Duodenal mucosa (tissue), 2 donors: ENCODE measurements around the gene CEP41.

ENCODE experiments used
- H3K27ac ChIP-seq: one replicate; pipeline ENCODE4 v1.7.0; 2013; ENCODE audit warnings: low read depth, low read length
- H3K27me3 ChIP-seq, 2 donors: one replicate each; pipeline ENCODE4 v1.7.0; 2013; ENCODE audit warnings: low read length in 2 of 2, control low read depth in 1 of 2; ENCODE audit not compliant: insufficient read depth in 2 of 2, control insufficient read depth in 1 of 2
- H3K36me3 ChIP-seq, 2 donors: one replicate each; pipeline ENCODE4 v1.7.0; 2013; ENCODE audit warnings: low read length in 2 of 2, control low read depth in 1 of 2; ENCODE audit not compliant: insufficient read depth in 2 of 2, control insufficient read depth in 1 of 2
- H3K4me1 ChIP-seq, 2 donors: one replicate each; pipeline ENCODE4 v1.7.0; 2013; ENCODE audit warnings: low read length in 2 of 2, control low read depth in 1 of 2; ENCODE audit not compliant: insufficient read depth in 2 of 2, control insufficient read depth in 1 of 2
- H3K4me3 ChIP-seq, 2 donors: one replicate each; pipeline ENCODE4 v1.7.0; 2013; ENCODE audit warnings: low read length in 2 of 2, low read depth in 1 of 2
- H3K9ac ChIP-seq, 2 donors: one replicate each; pipeline ENCODE4 v1.7.0; 2013; ENCODE audit warnings: low read length in 2 of 2, low read depth in 1 of 2
- H3K9me3 ChIP-seq, 2 donors: one replicate each; pipeline ENCODE4 v1.7.0; 2013; ENCODE audit warnings: low read length in 2 of 2, control low read depth in 1 of 2; ENCODE audit not compliant: control insufficient read depth in 1 of 2

CEP41 gene, protein sequence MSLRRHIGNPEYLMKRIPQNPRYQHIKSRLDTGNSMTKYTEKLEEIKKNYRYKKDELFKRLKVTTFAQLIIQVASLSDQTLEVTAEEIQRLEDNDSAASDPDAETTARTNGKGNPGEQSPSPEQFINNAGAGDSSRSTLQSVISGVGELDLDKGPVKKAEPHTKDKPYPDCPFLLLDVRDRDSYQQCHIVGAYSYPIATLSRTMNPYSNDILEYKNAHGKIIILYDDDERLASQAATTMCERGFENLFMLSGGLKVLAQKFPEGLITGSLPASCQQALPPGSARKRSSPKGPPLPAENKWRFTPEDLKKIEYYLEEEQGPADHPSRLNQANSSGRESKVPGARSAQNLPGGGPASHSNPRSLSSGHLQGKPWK

DNA sequence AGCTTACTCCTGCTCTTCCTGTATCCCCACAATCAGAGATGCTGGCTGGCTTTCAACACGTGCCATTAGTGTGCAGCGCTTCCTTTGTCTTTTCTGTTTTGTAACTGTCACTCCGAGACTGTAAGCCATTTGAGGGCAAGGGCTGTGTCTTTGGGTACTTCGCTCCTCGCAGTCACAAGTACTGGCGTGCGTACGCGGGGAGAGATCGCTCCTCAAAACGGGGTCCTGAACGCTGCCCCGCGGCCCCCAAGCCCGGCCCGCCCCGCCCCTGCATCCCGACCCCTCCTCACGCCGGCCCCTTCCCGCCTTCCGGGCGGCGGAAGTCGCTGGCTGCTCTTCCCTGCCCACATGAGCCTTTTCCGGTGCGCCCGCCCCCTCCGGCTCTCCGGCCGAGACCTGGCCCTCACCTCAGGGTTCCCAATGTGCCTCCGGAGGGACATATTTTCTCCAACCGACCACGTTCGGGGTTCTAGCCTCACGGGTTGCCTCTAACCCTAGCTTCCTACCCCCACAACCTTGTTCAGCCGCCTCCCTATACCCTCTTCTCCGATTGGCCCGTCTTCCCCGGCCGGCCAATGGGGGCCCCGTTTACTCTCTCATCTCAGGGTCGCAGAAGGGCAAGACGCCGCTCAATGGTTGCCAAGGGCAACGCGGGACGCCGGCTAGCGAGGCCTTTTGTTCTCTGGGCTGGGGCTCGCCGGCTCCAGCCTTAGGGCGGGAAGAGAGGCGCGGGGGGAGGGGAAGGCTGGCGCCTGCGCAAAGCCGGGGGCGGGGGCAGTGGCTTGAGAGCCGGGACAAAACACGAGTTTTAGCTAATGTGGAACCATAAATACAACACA, at the start of gene CEP41:
CEP41 (minus strand) TSS at position 490 of the 839 bp plus-strand sequence; CDS start at position 440, 50 bp downstream.
- Histone ChIP-seq H3K9me3 (no peaks in the 10 kb centered on the region), H3K9ac (peak within 1 kb of the TSS; percentile 67 to 78)

DNA sequence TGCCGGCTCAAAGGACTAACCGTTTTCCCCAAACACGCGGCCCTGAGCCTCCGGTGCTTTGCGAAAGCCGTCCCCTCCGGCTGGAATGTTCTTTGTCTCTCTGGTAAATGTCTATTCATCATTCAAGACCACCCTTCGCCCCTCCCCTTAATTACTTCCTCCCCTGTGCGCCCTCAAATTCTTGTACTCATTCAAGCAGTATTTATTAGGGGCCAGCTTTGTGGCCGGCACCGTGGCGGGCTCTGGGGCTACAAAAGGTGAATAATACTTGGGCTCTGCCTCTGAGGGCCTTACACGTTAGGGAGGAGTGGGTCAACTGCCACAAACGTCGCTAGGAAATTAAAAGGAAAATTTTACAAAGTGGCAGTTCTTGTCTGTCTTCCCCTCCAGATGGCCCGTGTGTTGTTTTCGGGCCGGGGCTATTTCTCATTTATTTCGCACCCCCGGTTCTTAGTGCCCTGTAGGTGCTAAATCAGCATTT, 49.5 kb upstream of the CEP41 start:
- no peak overlapping the region for H3K27ac ChIP-seq
- no peaks in the 10 kb centered on the region for H3K9me3 ChIP-seq
- no peak overlapping the region for H3K4me3 ChIP-seq
- H3K36me3 ChIP-seq, result no peaks in the 10 kb centered on the region
- peaks cover 0 to 4% of the 10 kb centered on the region in 2 donors for H3K27me3 ChIP-seq
- peaks cover 18 to 22% of the 10 kb centered on the region in 2 donors for H3K4me1 ChIP-seq
- H3K9ac ChIP-seq, result no peak overlapping the region

More for the DNA sequence above, at the start of gene CEP41:
- Histone ChIP-seq H3K36me3 (no peaks in the 10 kb centered on the region), H3K27ac (peak within 1 kb of the TSS; percentile 73), H3K4me3 (peak within 1 kb of the TSS; percentile 86 to 94), H3K4me1 (peaks cover 0 to 9% of the 10 kb centered on the region in 2 donors), H3K27me3 (no peaks in the 10 kb centered on the region)

DNA sequence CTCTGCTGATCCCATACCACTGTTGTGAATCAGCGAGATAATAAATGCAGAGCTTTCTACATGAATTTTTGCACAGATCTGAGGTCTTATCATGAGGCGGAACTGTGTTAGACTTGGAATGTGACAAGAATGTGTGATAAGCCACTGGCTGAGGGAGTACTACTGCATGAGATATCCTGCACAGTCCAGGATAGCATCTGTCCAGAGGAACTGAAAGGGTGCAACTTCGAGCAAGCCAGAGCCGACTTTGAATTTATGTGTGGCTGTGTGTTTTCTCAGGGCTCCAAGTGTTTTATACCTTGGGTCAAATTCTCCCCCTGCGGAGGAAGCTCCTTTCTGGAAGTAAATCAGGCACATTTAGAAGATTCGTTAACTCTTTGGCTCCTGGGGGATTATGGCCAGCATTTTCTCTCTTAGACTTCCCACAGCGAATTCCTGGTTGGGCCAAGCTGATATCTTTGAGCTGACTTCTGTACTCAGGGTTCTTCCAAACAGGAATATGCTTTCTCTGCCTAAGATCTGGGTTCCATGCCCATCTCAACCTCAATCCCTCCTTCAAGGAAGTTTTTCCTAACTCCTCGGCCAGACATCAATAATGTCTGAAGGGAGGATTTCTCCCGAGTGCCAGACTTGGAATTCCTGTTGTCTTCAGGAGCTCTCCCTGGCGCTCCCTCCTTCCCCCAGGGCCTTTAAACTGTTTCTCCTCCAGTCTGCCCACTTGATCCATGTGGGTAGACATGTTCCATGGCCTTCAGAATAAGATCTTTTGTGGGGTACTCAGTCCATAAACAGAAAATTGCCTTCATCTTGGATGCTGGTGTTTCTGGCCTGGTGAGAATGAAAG, 48.5 kb upstream of the CEP41 start:
- H3K27ac ChIP-seq, result no peak overlapping the region
- H3K36me3 ChIP-seq, result no peaks in the 10 kb centered on the region
- peaks cover 18 to 22% of the 10 kb centered on the region in 2 donors for H3K4me1 ChIP-seq
- H3K9ac ChIP-seq, result no peak overlapping the region
- peaks cover 0 to 4% of the 10 kb centered on the region in 2 donors for H3K27me3 ChIP-seq
- H3K4me3 ChIP-seq, result no peak overlapping the region
- H3K9me3 ChIP-seq, result no peaks in the 10 kb centered on the region

DNA sequence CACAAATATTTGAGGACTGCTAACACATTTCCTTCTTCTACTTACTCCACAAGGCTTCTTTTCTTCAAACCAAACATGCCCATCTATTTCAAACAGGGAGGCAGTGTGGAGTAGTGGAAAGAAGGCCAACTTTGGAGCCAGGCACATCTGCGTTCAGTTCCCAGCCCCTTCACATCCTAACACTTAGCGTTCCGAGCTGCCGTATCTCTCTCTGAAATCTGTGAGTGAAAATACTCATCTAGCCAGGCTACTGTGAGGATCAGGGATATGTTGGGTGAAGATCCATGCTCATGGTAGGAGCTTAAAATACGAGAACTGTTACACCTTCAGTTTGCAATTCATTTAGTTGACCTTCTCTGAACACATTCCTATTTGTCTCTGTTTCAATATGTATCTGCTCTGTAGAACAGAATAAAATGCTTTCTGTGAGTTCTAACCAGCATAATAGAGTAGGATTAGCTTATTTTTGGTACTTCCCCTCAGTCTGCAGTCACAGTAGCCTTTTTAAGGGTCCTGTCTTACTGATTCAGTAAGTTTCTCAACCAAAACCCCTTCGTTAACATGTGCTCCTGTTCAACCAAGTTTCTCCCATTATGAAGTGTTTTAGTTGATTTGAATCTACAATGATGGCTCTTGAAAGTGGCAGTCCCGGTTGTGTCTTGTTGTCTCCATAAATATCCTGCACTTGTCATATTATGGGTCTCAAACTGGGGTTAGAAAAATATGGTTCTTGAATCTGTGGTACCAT, 47.8 kb upstream of the CEP41 start:
- peaks cover 0 to 4% of the 10 kb centered on the region in 2 donors for H3K27me3 ChIP-seq
- no peak overlapping the region for H3K4me3 ChIP-seq
- H3K36me3 ChIP-seq, result no peaks in the 10 kb centered on the region
- H3K27ac ChIP-seq, result no peak overlapping the region
- no peaks in the 10 kb centered on the region for H3K9me3 ChIP-seq
- H3K4me1 ChIP-seq, result peaks cover 18 to 22% of the 10 kb centered on the region in 2 donors
- H3K9ac ChIP-seq, result no peak overlapping the region

DNA sequence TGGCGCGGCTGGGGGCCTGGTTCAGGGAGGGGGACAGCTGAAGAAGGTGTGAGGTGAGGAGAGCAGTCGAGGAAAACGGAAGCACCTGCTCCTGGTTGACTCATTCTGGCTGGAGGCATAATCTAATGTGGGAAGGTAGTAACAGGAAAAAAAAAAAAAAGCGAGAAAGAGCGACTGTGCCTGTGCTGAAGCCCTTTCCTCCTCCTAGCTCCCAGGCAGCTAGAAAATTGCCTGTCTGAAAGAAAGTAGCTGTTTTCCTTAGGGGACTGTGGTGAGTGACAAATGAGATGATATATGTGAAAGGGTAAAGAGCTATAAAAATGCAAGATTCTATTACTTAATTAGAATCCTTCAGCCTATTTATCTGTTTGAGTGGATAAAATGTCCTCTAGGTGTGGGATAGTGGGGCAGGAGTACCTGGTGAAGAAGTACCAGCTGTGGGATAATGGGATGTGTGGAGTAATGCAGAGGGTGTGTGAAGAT, 46.2 kb upstream of the CEP41 start:
- Histone ChIP-seq H3K27ac (peak overlapping the region; percentile 58), H3K27me3 (no peaks in the 10 kb centered on the region), H3K9me3 (no peaks in the 10 kb centered on the region), H3K4me3 (peak overlapping the region; percentile 77 to 88), H3K36me3 (no peaks in the 10 kb centered on the region), H3K9ac (peak overlapping the region; percentile 59 to 71), H3K4me1 (peaks cover 18 to 22% of the 10 kb centered on the region in 2 donors)

DNA sequence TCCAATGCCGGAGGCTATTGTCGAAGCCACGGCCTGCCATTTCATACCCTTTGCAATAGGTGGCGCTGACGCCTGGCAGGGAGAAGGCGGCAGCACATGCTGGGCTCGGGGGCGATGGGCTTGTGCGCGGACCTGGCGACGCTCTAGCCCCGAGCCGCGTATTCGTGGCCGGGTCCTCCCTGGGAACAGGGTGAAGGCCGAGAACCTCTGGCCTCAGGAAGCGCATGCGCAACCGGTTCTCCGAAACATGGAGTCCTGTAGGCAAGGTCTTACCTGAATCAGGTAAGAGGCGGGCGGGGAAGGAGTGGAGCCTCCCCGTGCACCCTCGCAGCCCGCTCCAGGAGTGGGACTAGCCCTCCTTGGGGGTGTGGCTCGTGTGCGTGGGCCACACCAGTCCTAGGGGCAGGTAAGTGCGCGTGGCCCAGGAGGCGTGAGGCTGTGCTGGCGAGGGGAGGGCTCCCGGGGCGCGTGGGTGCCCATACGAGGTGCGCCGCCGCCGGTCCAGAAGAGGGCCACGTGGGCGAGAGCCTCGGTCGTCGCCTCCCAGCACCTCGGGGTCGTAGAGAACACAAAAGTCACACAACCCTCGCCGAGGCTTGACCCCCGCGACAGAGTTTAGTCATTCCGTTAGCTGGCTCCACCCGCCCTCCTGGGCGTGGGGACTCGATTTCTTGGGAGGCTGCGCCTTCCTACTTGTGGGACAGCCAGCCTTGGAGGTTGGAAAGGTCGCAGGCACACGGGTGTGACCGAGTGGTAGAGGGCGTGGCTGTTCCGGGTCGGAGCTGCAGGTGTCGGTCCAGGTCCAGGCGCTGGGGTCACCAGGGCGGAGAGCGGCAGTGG, 45.5 kb upstream of the CEP41 start:
- Histone ChIP-seq H3K4me3 (peak overlapping the region; percentile 77 to 88), H3K9me3 (no peaks in the 10 kb centered on the region), H3K27ac (peak overlapping the region; percentile 58), H3K27me3 (no peaks in the 10 kb centered on the region), H3K4me1 (peaks cover 17 to 18% of the 10 kb centered on the region in 2 donors), H3K36me3 (no peaks in the 10 kb centered on the region), H3K9ac (peak overlapping the region; percentile 59 to 71)

DNA sequence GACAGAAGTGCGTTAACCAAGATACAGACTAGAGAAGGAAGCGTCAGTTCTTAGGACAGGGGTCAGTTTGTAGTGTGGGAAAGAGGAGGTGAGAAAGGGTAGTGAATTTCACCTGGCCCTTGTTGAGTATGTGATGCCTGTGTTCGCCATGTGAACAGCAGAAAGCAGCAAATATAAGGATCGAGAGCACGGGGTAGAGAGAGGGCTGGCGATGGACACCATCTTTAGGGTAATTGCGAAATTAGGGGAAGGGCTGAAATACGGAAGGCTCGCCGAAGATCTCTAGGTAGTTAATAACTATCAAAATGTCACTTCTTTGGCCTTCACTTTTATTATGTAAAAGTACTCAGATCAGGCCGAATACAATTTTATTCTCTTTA, 44.9 kb upstream of the CEP41 start:
- Histone ChIP-seq H3K36me3 (no peaks in the 10 kb centered on the region), H3K9me3 (no peaks in the 10 kb centered on the region), H3K4me1 (peaks cover 13 to 18% of the 10 kb centered on the region in 2 donors), H3K9ac (peak overlapping the region; percentile 59 to 71), H3K4me3 (peak overlapping the region; percentile 77 to 88), H3K27ac (no peak overlapping the region), H3K27me3 (no peaks in the 10 kb centered on the region)

DNA sequence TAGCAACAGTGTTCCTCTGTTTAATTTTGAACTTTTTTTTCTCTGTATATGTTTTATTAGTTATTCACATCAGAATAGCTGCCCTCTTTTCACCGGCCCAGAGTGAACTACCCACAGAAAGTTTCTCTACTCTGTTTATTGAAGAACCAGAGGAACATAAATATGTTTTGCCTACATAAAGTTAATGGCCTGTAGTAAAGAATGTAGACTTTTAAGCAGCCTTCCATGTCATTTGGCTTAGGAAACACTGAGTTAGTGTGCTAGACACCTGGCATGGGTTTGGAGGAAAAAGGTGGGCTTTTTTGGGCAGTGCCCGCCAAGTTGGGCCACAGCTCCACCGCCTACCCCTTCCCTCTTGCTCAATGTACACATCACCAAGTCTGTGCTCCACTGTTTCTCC, 42.2 kb upstream of the CEP41 start:
- H3K9ac ChIP-seq, result no peak overlapping the region
- peaks cover 10 to 13% of the 10 kb centered on the region in 2 donors for H3K4me1 ChIP-seq
- H3K27me3 ChIP-seq, result no peaks in the 10 kb centered on the region
- no peaks in the 10 kb centered on the region for H3K36me3 ChIP-seq
- no peaks in the 10 kb centered on the region for H3K9me3 ChIP-seq
- no peak overlapping the region for H3K27ac ChIP-seq
- H3K4me3 ChIP-seq, result no peak overlapping the region
